SK-N-MC (cell line): ENCODE data around the gene TRMT112.

Experiments used
- DNase-seq: peaks from one replicate; pipeline ENCODE4 v3.0.0-alpha.2; 2011; ENCODE audit warnings: low read depth, low spot score
- H3K27ac ChIP-seq: fragments of 200-600 bp; sonication (generic); 2 replicates; pipeline ENCODE4 v1.5.1; 2016; ENCODE audit warnings: mixed run types
- H3K36me3 ChIP-seq: fragments of 200-600 bp; sonication (generic); 2 replicates; pipeline ENCODE4 v1.6.1; 2017; ENCODE audit warnings: antibody characterized with exemption, low read length, mixed read lengths; ENCODE audit not compliant: insufficient read depth
- H3K4me3 ChIP-seq: fragments of 200-600 bp; sonication (generic); 2 replicates; pipeline ENCODE4 v1.5.1; 2016
- H3K9ac ChIP-seq: fragments of 200-600 bp; sonication (generic); 2 replicates; pipeline ENCODE4 v1.8.0; 2017; ENCODE audit warnings: mixed run types, mixed read lengths; ENCODE audit not compliant: insufficient read length
- H3K9me3 ChIP-seq: fragments of 200-600 bp; sonication (generic); 2 replicates; pipeline ENCODE4 v1.6.1; 2017; ENCODE audit warnings: low read depth, mild to moderate bottlenecking, antibody characterized with exemption, low read length, moderate library complexity, mixed read lengths
- EZH2 ChIP-seq: fragments of 200-600 bp; sonication (generic); IDR thresholded peaks from one replicate; pipeline ENCODE4 v1.6.1; 2017; ENCODE audit warnings: antibody characterized with exemption
- FOXP2 ChIP-seq: optimal IDR thresholded peaks from 2 replicates; pipeline ENCODE3; 2011; ENCODE audit warnings: mild to moderate bottlenecking, moderate library complexity; ENCODE audit not compliant: insufficient read depth; ENCODE audit errors: extremely low read length, control extremely low read depth
- POLR2AphosphoS5 ChIP-seq: IDR thresholded peaks from 2 replicates; pipeline ENCODE4 v1.6.1; 2012; ENCODE audit warnings: mild to moderate bottlenecking, low read depth, low read length, borderline replicate concordance

Gene TRMT112

DNA sequence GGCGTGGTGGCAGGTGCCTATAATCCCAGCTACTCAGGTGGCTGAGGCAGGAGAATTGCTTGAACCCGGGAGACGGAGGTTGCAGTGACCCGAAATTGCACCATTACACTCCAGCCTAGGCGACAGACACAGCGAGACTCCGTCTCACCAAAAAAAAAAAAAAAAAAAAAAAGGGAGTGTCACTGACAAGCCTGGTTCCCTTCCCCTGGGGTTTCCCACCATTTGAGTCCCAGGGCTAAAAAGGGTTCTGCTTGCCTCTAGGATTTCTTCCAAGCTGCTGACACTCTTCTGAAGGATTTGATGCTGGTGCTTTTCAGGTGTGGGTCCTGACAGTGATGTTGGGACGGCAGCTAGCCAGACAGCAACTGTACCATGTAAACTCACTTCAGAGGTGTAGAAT is 21.4 kb upstream of the TRMT112 start:
- Histone ChIP-seq H3K36me3 (no peaks in the 10 kb centered on the region), H3K9ac (no peak overlapping the region), H3K27ac (no peak overlapping the region), H3K4me3 (no peak overlapping the region), H3K9me3 (no peaks in the 10 kb centered on the region)
- DNase-seq, result no peak
- no peak for TF ChIP-seq FOXP2
- no peak for TF ChIP-seq EZH2
- no peak for TF ChIP-seq POLR2AphosphoS5

- Histone ChIP-seq H3K9me3 (no peaks in the 10 kb centered on the region), H3K36me3 (no peaks in the 10 kb centered on the region), H3K27ac (peak overlapping the region; percentile 27; the same call in 1 of the 2 replicates), H3K4me3 (no peak overlapping the region), H3K9ac (no peak overlapping the region)
- TF ChIP-seq EZH2 (no peak), FOXP2 (no peak), POLR2AphosphoS5 (no peak)
- no peak for DNase-seq
Observed at GRCh38 chr11:64337538-64338249, 20.3 kb upstream of the TRMT112 start.

GRCh38 chr11:64334764-64335735 is 17.7 kb upstream of the TRMT112 start:
- no peak for DNase-seq
- no peak overlapping the region for H3K4me3 ChIP-seq
- no peak overlapping the region for H3K27ac ChIP-seq
- no peaks in the 10 kb centered on the region for H3K36me3 ChIP-seq
- no peak overlapping the region for H3K9ac ChIP-seq
- H3K9me3 ChIP-seq, result no peaks in the 10 kb centered on the region
- TF ChIP-seq EZH2, result no peak
- TF ChIP-seq FOXP2, result no peak
- TF ChIP-seq POLR2AphosphoS5, result no peak

GRCh38 chr11:64333556-64333955 is 16.2 kb upstream of the TRMT112 start:
- DNase-seq, result no peak
- TF ChIP-seq EZH2 (no peak), POLR2AphosphoS5 (no peak), FOXP2 (no peak)
- Histone ChIP-seq H3K9ac (no peak overlapping the region), H3K36me3 (no peaks in the 10 kb centered on the region), H3K4me3 (no peak overlapping the region), H3K27ac (no peak overlapping the region), H3K9me3 (no peaks in the 10 kb centered on the region)

DNA sequence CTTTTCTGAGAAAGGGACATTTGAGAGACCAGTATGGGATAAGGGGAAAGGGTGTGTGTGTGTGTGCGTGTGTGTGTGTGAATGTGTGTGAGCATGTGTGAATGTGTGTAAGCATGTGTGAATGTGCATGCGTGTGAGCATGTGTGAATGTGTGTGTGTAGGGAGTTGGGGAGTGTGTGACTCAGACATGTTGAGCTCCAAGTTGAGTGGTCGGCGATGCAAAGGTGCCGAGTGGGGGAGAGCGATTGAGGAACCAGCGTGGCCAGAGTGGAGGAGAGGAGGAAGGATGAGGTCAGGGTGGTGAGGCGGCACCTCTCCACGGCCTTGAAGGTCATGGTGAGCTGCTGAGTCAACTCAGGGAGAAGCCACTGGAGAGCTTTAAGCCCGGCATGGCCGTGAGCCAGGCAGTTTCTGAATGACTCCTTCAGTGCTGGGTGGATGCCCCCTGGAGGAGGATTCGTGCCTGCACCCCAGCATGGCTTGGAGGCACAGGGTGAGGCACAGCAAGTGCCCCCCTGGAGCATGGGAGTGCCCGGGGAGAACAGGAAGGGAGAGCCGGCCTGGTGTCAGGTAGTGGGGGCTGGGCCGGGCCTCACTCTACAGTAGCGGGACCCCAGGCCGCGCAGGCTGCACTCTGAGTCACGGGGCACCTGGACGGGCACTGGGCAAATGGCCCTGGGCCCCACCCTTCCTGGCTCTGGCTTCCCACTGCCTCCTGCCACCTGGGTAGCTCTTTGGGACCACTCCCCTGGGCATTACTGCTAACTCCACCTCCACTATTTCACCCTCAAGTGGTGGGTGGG is 14.4 kb upstream of the TRMT112 start:
- no peak overlapping the region for H3K4me3 ChIP-seq
- H3K27ac ChIP-seq, result no peak overlapping the region
- no peaks in the 10 kb centered on the region for H3K9me3 ChIP-seq
- TF ChIP-seq EZH2 (no peak), POLR2AphosphoS5 (no peak), FOXP2 (no peak)
- no peaks in the 10 kb centered on the region for H3K36me3 ChIP-seq
- no peak for DNase-seq
- no peak overlapping the region for H3K9ac ChIP-seq

GRCh38 chr11:64330888-64331287 is 13.5 kb upstream of the TRMT112 start:
- no peak for TF ChIP-seq EZH2
- no peak for TF ChIP-seq POLR2AphosphoS5
- no peak for TF ChIP-seq FOXP2
- no peak for DNase-seq
- no peak overlapping the region for H3K9ac ChIP-seq
- H3K27ac ChIP-seq, result no peak overlapping the region
- H3K36me3 ChIP-seq, result no peaks in the 10 kb centered on the region
- no peaks in the 10 kb centered on the region for H3K9me3 ChIP-seq
- H3K4me3 ChIP-seq, result no peak overlapping the region

DNA sequence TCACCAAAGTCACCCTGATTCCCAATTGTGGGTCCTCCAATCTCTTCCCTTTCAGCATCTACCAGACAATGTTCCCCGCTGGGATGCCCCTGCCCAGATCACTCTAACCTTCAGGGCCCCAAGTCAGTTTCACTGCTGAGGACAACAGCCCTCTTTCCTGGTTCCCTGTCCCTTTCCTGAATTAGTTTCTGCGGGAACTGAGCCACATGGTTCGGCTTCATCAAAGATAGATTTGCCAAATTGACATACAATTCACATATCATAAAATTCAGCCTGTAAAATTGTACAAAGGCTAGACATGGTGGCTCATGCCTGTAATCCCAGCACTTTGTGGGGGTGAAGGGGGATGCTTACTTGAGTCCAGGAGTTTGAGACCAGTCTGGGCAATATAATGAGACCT is 10.6 kb upstream of the TRMT112 start:
- no peak for DNase-seq
- H3K9me3 ChIP-seq, result no peaks in the 10 kb centered on the region
- H3K9ac ChIP-seq, result no peak overlapping the region
- H3K27ac ChIP-seq, result no peak overlapping the region
- H3K36me3 ChIP-seq, result no peaks in the 10 kb centered on the region
- TF ChIP-seq FOXP2 (no peak), EZH2 (no peak), POLR2AphosphoS5 (no peak)
- H3K4me3 ChIP-seq, result no peak overlapping the region

- Histone ChIP-seq H3K27ac (no peak overlapping the region), H3K4me3 (no peak overlapping the region), H3K36me3 (no peaks in the 10 kb centered on the region), H3K9me3 (no peaks in the 10 kb centered on the region), H3K9ac (no peak overlapping the region)
- DNase-seq, result no peak
- TF ChIP-seq EZH2 (no peak), POLR2AphosphoS5 (no peak), FOXP2 (no peak)
Observed at GRCh38 chr11:64327375-64327774, 10.0 kb upstream of the TRMT112 start.
